Parathyroid adenoma (tissue), 2 donors: ENCODE results near the gene SCGB1C2.

Source experiments
- H2AFZ ChIP-seq: fragments of 300-600 bp; sonication (generic); one replicate; pipeline ENCODE4 v1.7.0; 2017; ENCODE audit warnings: antibody characterized with exemption, mild to moderate bottlenecking
- H3K27ac ChIP-seq: fragments of 300-600 bp; sonication (generic); one replicate; pipeline ENCODE4 v1.7.0; 2017
- H3K27me3 ChIP-seq: fragments of 300-600 bp; sonication (generic); one replicate; pipeline ENCODE4 v1.7.0; 2017; ENCODE audit warnings: low read length; ENCODE audit not compliant: control insufficient read depth, insufficient read depth
- H3K36me3 ChIP-seq: fragments of 300-600 bp; sonication (generic); one replicate; pipeline ENCODE4 v1.7.0; 2017; ENCODE audit warnings: low read length; ENCODE audit not compliant: control insufficient read depth, insufficient read depth
- H3K4me1 ChIP-seq: fragments of 300-600 bp; sonication (generic); one replicate; pipeline ENCODE4 v1.7.0; 2017; ENCODE audit warnings: control low read depth
- H3K4me2 ChIP-seq: fragments of 300-600 bp; sonication (generic); one replicate; pipeline ENCODE4 v1.7.0; 2017; ENCODE audit warnings: low read length
- H3K4me3 ChIP-seq: fragments of 300-600 bp; sonication (generic); one replicate; pipeline ENCODE4 v1.7.0; 2017; ENCODE audit warnings: low read depth, low read length
- H3K79me2 ChIP-seq: fragments of 300-600 bp; sonication (generic); one replicate; pipeline ENCODE4 v1.7.0; 2017; ENCODE audit warnings: control low read depth
- H3K9ac ChIP-seq: fragments of 300-600 bp; sonication (generic); one replicate; pipeline ENCODE4 v1.7.0; 2017; ENCODE audit warnings: mild to moderate bottlenecking
- H3K9me3 ChIP-seq: fragments of 300-600 bp; sonication (generic); one replicate; pipeline ENCODE4 v1.7.0; 2017; ENCODE audit warnings: low read length; ENCODE audit not compliant: control insufficient read depth
- CTCF ChIP-seq: fragments of 300-600 bp; sonication (generic); IDR thresholded peaks from one replicate; pipeline ENCODE4 v1.7.0; 2017; ENCODE audit warnings: antibody characterized with exemption, mild to moderate bottlenecking
- donor health status: primary hyperparathyroidism.

SCGB1C2 gene

DNA sequence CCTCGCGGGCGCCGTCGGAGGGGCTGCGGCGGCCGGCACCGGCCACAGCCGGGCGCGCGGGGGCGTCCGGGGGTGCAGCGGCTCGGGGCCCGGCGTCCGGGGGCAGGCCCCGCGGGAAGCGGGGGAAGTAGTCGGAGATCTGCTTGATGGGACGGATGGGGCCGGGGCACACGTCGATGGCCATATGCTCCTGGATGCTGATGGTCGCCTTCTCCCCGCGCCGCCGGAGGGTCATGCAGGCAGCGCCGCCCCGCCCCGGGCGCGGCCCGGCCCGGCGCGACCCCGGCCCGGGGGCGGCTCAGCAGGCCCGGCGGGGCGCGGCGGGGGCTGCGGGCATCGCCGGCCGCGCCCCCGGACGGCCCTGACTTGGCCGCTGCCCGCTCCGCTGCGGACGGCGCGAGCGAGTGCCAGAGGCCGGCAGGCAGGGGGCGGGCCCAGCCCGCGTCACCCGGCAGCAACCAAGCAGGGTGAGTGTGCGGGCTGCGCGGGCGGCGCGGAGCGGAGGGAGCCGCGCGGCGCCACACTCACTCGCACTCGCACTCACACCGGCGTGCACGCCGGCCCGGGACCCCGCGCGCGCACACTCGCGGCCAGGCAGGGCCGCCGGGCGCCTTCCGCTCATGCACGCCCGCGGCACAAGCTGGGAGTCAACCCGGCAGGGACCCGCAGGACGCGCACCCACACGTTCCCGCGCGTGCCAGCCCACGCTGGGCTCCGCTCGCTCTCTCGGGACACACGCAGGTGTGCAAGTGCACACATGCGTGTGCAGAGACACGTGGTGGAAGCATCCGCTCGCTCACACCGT is 44.1 kb downstream of the SCGB1C2 start, which contains the start of gene DOC2B:
TSS of gene DOC2B (minus strand) at position 406 of the 805 bp plus-strand sequence. CDS start at position 235, 171 bp downstream.
- Histone ChIP-seq H3K4me1 (no peaks in the 10 kb centered on the region), H2AFZ (peak within 1 kb of the TSS; percentile 68), H3K9me3 (no peaks in the 10 kb centered on the region), H3K27ac (no peak within 1 kb of the TSS), H3K27me3 (no peaks in the 10 kb centered on the region), H3K79me2 (no peaks in the 10 kb centered on the region), H3K36me3 (no peaks in the 10 kb centered on the region), H3K9ac (no peak within 1 kb of the TSS), H3K4me3 (peak within 1 kb of the TSS; percentile 29), H3K4me2 (peak within 1 kb of the TSS; percentile 51)
- TF ChIP-seq CTCF = no peak

DNA sequence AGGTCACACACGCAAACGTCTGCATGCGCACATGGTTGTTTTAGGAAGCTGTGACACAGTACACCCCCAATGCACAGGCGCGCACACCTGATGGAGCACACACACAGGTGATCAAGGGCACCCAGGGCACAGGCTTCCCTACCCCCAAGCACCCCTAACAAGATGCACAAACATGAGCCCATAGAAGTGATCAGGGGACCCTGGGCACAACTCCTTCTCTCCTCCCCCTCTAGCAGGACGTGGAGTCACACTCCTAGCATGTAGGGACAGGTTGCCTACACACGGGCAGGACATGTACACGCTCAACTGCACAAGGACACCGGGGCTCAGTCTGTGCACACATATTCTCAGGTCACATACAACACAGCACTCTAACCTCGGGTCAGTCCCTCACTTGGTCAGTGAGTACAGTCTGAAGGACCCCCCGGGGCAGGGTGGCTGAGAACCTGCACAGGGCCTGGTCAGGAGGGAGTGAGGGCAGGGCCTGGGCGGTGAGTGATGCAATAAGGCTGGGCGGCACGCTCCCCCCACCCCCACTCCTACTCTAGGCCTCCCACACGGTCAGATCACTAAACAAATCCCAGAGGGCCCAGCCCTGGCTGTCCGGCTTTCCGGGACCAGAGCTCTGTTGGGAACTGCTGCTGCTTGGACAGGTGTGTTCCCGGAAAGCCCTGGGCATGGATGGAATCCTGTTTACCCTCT is 44.8 kb downstream of the SCGB1C2 start:
- TF ChIP-seq CTCF = no peak
- no peaks in the 10 kb centered on the region for H3K4me1 ChIP-seq
- H3K27me3 ChIP-seq = no peaks in the 10 kb centered on the region
- H3K9ac ChIP-seq = no peak overlapping the region
- peak overlapping the region; percentile 29 for H3K4me3 ChIP-seq
- H3K9me3 ChIP-seq = no peaks in the 10 kb centered on the region
- H2AFZ ChIP-seq = peak overlapping the region; percentile 38
- no peak overlapping the region for H3K27ac ChIP-seq
- no peaks in the 10 kb centered on the region for H3K79me2 ChIP-seq
- H3K36me3 ChIP-seq = no peaks in the 10 kb centered on the region
- H3K4me2 ChIP-seq = peak overlapping the region; percentile 51

DNA sequence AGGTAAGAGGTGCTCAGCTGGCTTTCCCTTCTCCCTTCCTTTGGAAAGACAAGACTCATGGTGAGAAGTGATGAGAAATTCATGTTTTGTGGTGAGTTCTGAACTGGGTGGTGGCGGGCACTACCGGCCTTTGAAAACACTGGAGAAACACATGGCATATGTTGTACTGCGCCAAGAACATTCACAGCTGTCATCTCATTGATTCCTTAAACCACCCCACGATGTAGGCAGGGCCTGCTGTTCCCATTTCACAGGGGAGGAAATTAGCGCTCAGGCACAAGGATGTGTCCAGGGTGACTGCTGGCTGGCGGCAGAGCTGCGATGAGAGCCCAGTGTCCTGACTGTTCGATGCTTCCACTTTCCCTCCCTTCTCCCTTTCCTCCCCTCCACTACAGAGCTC is 45.7 kb downstream of the SCGB1C2 start:
- Histone ChIP-seq H3K4me3 (no peak overlapping the region), H3K79me2 (no peaks in the 10 kb centered on the region), H3K4me1 (no peaks in the 10 kb centered on the region), H2AFZ (no peak overlapping the region), H3K9me3 (no peaks in the 10 kb centered on the region), H3K9ac (no peak overlapping the region), H3K27ac (no peak overlapping the region), H3K27me3 (no peaks in the 10 kb centered on the region), H3K4me2 (no peak overlapping the region), H3K36me3 (no peaks in the 10 kb centered on the region)
- TF ChIP-seq CTCF = no peak

DNA sequence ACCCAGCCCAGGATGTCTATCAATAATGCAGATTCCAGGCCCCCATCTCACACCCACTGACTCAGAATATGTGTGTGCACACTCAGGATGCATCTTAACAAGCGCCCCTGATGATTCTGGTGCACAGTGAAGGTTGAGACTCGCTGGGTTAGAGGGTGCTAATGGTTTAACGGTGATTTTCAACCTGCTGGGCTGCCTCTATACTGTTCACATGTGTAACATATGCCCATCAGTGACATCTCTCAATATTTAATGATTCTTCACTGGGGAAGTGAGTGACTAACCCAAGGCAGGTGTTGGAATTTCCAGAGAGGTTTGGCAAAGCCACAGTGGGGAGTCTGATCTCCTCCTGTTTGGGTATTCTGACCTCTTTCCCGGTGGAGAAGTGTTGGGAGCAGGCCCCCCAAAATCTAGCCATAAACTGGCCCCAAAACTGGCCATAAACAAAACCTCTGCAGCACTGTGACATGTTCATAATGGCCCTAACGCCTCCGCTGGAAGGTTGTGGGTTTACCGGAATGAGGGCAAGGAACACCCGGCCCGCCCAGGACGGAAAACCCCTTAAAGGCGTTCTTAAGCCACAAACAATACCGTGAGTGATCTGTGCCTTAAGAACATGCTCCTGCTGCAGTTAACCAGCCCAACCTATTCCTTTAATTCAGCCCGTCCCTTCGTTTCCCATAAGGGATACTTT is 48.2 kb downstream of the SCGB1C2 start:
- no peak overlapping the region for H3K27ac ChIP-seq
- no peak overlapping the region for H2AFZ ChIP-seq
- H3K4me1 ChIP-seq = no peaks in the 10 kb centered on the region
- TF ChIP-seq CTCF = no peak
- no peaks in the 10 kb centered on the region for H3K9me3 ChIP-seq
- no peaks in the 10 kb centered on the region for H3K27me3 ChIP-seq
- no peak overlapping the region for H3K9ac ChIP-seq
- no peaks in the 10 kb centered on the region for H3K36me3 ChIP-seq
- no peak overlapping the region for H3K4me2 ChIP-seq
- no peak overlapping the region for H3K4me3 ChIP-seq
- no peaks in the 10 kb centered on the region for H3K79me2 ChIP-seq
